ENCODE data around the gene CSNK2B. TPM values are rescaled to one million over a fixed set of nuclear protein-coding genes. Genes with fewer than 3 reads are reported as not detected.

Gene CSNK2B
- total and polyA plus RNA-seq, 9 of the 15 experiments (the other 6 are each of a cell fraction or from before 2014, with no cell fraction given), result 120 to 1,126 (median 529) TPM

DNA sequence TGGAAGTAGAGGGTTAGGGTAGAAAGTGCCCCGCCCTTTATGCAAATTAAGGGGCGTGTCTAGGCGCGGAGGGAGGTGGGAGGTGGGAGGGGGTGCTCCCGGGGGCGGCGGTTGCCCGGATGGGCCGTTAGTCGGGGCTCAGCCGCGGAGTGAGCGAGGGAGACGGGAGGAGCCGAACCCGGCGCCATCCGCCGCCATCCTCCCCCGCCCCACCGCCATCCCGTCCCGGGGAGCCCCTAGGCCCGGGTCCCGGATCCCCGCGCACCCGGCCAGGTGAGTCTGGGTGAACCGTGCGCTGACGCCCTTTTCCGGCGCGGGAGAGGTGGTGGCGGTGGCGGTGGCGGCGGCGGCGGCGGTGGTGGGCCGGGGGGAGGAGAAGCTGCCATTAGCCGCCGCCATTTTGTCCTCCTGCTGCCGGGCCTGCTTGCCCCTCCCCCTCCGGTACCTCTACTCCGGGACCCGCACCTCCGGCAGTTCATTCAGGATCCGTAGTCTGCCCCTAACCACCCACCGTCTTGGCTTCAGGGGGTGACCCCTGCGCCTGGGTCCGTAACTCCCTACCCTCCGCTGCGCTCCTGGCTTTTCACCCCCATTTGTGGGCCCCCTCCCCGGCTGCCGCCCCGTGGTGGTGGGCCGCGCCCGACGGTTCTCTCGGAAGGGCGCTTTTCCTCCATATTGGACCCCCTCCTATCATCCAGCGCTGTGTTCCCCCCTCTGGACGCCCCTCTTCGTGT lies 45.1 kb upstream of the CSNK2B start, which contains the start of gene PRRC2A (continued):
- TF ChIP-seq PTBP1 (IDR thresholded peaks at IDR 0.05; ENCODE audit: low read depth, low read length), result no peak
- TF ChIP-seq THRB (CRISPR knock-in tag; conservative IDR thresholded peaks at IDR 0.05), result peak; percentile 84; the same call in 1 of the 2 replicates
- TF ChIP-seq TEAD4 (IDR thresholded peaks at IDR 0.05; ENCODE audit: low read length), result peak; percentile 26; the same call in 1 of the 2 replicates
- TF ChIP-seq TEAD4 (CRISPR knock-in tag; IDR thresholded peaks at IDR 0.05; ENCODE audit: borderline replicate concordance), result 0 out of 2 replicates have a peak, but pooled peaks have one; percentile 38
- TF ChIP-seq HMG20B (CRISPR knock-in tag; IDR thresholded peaks at IDR 0.05), result no peak
- TF ChIP-seq ELF1 (tag; IDR thresholded peaks at IDR 0.05), result no peak
- no peak; the same call in 1 of the 2 replicates for TF ChIP-seq TOE1 (IDR thresholded peaks at IDR 0.05; ENCODE audit: borderline replicate concordance)
- no peak for TF ChIP-seq TOE1 (CRISPR knock-in tag; IDR thresholded peaks at IDR 0.05; ENCODE audit: borderline replicate concordance, low read depth)
- no peak for TF ChIP-seq DLX4 (CRISPR knock-in tag; IDR thresholded peaks at IDR 0.05)
- TF ChIP-seq ELF2 (CRISPR knock-in tag; IDR thresholded peaks at IDR 0.05), result 0 out of 2 replicates have a peak, but pooled peaks have one; percentile 20
- TF ChIP-seq DPF2 (IDR thresholded peaks at IDR 0.05), result 0 out of 2 replicates have a peak, but pooled peaks have one; percentile 42
- TF ChIP-seq, protein P1, sequence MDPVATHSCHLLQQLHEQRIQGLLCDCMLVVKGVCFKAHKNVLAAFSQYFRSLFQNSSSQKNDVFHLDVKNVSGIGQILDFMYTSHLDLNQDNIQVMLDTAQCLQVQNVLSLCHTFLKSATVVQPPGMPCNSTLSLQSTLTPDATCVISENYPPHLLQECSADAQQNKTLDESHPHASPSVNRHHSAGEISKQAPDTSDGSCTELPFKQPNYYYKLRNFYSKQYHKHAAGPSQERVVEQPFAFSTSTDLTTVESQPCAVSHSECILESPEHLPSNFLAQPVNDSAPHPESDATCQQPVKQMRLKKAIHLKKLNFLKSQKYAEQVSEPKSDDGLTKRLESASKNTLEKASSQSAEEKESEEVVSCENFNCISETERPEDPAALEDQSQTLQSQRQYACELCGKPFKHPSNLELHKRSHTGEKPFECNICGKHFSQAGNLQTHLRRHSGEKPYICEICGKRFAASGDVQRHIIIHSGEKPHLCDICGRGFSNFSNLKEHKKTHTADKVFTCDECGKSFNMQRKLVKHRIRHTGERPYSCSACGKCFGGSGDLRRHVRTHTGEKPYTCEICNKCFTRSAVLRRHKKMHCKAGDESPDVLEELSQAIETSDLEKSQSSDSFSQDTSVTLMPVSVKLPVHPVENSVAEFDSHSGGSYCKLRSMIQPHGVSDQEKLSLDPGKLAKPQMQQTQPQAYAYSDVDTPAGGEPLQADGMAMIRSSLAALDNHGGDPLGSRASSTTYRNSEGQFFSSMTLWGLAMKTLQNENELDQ (CRISPR knock-in tag; IDR thresholded peaks at IDR 0.05; ENCODE audit: borderline replicate concordance), result no peak
- TF ChIP-seq HEY1 (CRISPR knock-in tag; IDR thresholded peaks at IDR 0.05; ENCODE audit: borderline replicate concordance), result 0 out of 2 replicates have a peak, but pooled peaks have one; percentile 13
- TF ChIP-seq SNIP1 (IDR thresholded peaks at IDR 0.05; ENCODE audit: low read depth), result no peak; the same call in 1 of the 2 replicates
- TF ChIP-seq ZNF384 (IDR thresholded peaks at IDR 0.05; ENCODE audit: low read depth, low read length), result no peak
- no peak for TF ChIP-seq ARHGAP35 (IDR thresholded peaks at IDR 0.05; ENCODE audit: partially characterized antibody)
- TF ChIP-seq SRSF3 (IDR thresholded peaks at IDR 0.05; ENCODE audit: insufficient read depth, low read length), result peak; percentile 88
- no peak for TF ChIP-seq CBX8 (IDR thresholded peaks at IDR 0.05; ENCODE audit: borderline replicate concordance, extremely low read depth, low read depth, low read length, poor library complexity, severe bottlenecking)
- peak in 1 of 2 experiments; percentile 24; a peak in 1 of 4 replicates for TF ChIP-seq ZMIZ1 (IDR thresholded peaks at IDR 0.05; ENCODE audit: low read depth in 2 of 2, low read length in 2 of 2)
